GM18519 (cell line): Measurements from ENCODE around the gene RELL2.

Experiments used
- ATAC-seq: cut with Tn5 transposase; IDR thresholded peaks from one replicate; pipeline ENCODE4 v1.9.1; 2021; ENCODE audit warnings: mild to moderate bottlenecking, moderate library complexity; ENCODE audit not compliant: unreplicated experiment, low FRiP score

The RELL2 gene

GRCh38 chr5:141672841-141673813, 36.3 kb downstream of the RELL2 start:
- no peak for ATAC-seq

GRCh38 chr5:141674747-141675146, 38.0 kb downstream of the RELL2 start:
- ATAC-seq: no peak

- ATAC-seq: no peak
Observed at GRCh38 chr5:141675672-141676071, 38.9 kb downstream of the RELL2 start.

- ATAC-seq: no peak
Observed at GRCh38 chr5:141677415-141677814, 40.6 kb downstream of the RELL2 start.

- no peak for ATAC-seq
Observed at GRCh38 chr5:141680178-141680577, 43.4 kb downstream of the RELL2 start.

GRCh38 chr5:141680751-141681201, 44.0 kb downstream of the RELL2 start:
- no peak for ATAC-seq

GRCh38 chr5:141681295-141681694, 44.5 kb downstream of the RELL2 start:
- no peak for ATAC-seq

GRCh38 chr5:141681695-141682641, 45.2 kb downstream of the RELL2 start, which contains the start of gene ARAP3:
TSS of gene ARAP3 (minus strand) at chr5:141682230. CDS start at chr5:141680486, 1,744 bp downstream.
- ATAC-seq: no peak

GRCh38 chr5:141683596-141684141, 46.9 kb downstream of the RELL2 start:
- ATAC-seq: no peak

- no peak for ATAC-seq
Observed at GRCh38 chr5:141685591-141685990, 48.8 kb downstream of the RELL2 start.

GRCh38 chr5:141686648-141687416, 50.0 kb downstream of the RELL2 start:
- no peak for ATAC-seq
